Measurements from ENCODE around the gene DPF3.

DPF3 gene

GRCh38 chr14:72726444-72726843 is 167.5 kb downstream of the DPF3 start:
- CTCF ChIA-PET: no interaction called here
- POLR2A ChIA-PET: no interaction called here
- no peak for DNase-seq (ENCODE audit: extremely low spot score)
- no peak for TF ChIP-seq NFRKB (IDR thresholded peaks at IDR 0.05)
- no peak for TF ChIP-seq FOXA1 (IDR thresholded peaks at IDR 0.05)
- TF ChIP-seq BHLHE40 (IDR thresholded peaks at IDR 0.05; ENCODE audit: borderline replicate concordance): no peak
- no peak for TF ChIP-seq PKNOX1 (IDR thresholded peaks at IDR 0.05)
- TF ChIP-seq CTBP1 (IDR thresholded peaks at IDR 0.05; ENCODE audit: borderline replicate concordance): no peak
- TF ChIP-seq LEF1 (IDR thresholded peaks at IDR 0.05; ENCODE audit: borderline replicate concordance): no peak
- no peak for TF ChIP-seq ARNT (IDR thresholded peaks at IDR 0.05)
- no peak for TF ChIP-seq FOXK2 (IDR thresholded peaks at IDR 0.05)
- TF ChIP-seq TARDBP (IDR thresholded peaks at IDR 0.05): no peak
- TF ChIP-seq ELF4 (IDR thresholded peaks at IDR 0.05): no peak
- TF ChIP-seq FOXM1 (IDR thresholded peaks at IDR 0.05; ENCODE audit: borderline replicate concordance): no peak

GRCh38 chr14:72723858-72724530 is 169.9 kb downstream of the DPF3 start:
- TF ChIP-seq ZNF384 (IDR thresholded peaks at IDR 0.05) (no peak), ELF4 (IDR thresholded peaks at IDR 0.05) (no peak), CTBP1 (IDR thresholded peaks at IDR 0.05; ENCODE audit: borderline replicate concordance) (no peak), PKNOX1 (IDR thresholded peaks at IDR 0.05) (no peak), FOXA1 (IDR thresholded peaks at IDR 0.05) (no peak), HDGF (IDR thresholded peaks at IDR 0.05; ENCODE audit: borderline replicate concordance) (no peak), LEF1 (IDR thresholded peaks at IDR 0.05; ENCODE audit: borderline replicate concordance) (no peak)
- ChIA-PET CTCF (no interaction called here), POLR2A (no interaction called here)
- DNase-seq (ENCODE audit: extremely low spot score): no peak

GRCh38 chr14:72722201-72722785 is 171.6 kb downstream of the DPF3 start:
- no peak for TF ChIP-seq SP1 (IDR thresholded peaks at IDR 0.05)
- TF ChIP-seq SUZ12 (IDR thresholded peaks at IDR 0.05): no peak
- no peak for TF ChIP-seq ZNF384 (IDR thresholded peaks at IDR 0.05)
- TF ChIP-seq NFRKB (IDR thresholded peaks at IDR 0.05): no peak
- no peak for TF ChIP-seq PKNOX1 (IDR thresholded peaks at IDR 0.05)
- ChIA-PET POLR2A (no interaction called here), CTCF (interaction anchor here (0.6 kb wide), 1 partner anchor 181 kb away, joined by 3 read pairs; no protein-coding TSS in a partner anchor)
- no peak for DNase-seq (ENCODE audit: extremely low spot score)

- POLR2A ChIA-PET: no interaction called here
- TF ChIP-seq PKNOX1 (IDR thresholded peaks at IDR 0.05): no peak
- TF ChIP-seq FOXM1 (IDR thresholded peaks at IDR 0.05; ENCODE audit: borderline replicate concordance): no peak
- CTCF ChIA-PET: no interaction called here
- no peak for DNase-seq (ENCODE audit: extremely low spot score)
Observed at GRCh38 chr14:72721083-72721482, 172.8 kb downstream of the DPF3 start.

- ChIA-PET POLR2A (no interaction called here), CTCF (interaction anchor here (0.6 kb wide), 1 partner anchor 425 kb away, joined by 3 read pairs; no protein-coding TSS in a partner anchor)
- DNase-seq (ENCODE audit: extremely low spot score): no peak
- TF ChIP-seq SP1 (IDR thresholded peaks at IDR 0.05) (no peak), LEF1 (IDR thresholded peaks at IDR 0.05; ENCODE audit: borderline replicate concordance) (no peak)
Observed at GRCh38 chr14:72717220-72717619, 176.7 kb downstream of the DPF3 start.

GRCh38 chr14:72716476-72716875 is 177.4 kb downstream of the DPF3 start:
- TF ChIP-seq SUZ12 (IDR thresholded peaks at IDR 0.05): no peak
- TF ChIP-seq FOXK2 (IDR thresholded peaks at IDR 0.05): no peak
- no peak for TF ChIP-seq BHLHE40 (IDR thresholded peaks at IDR 0.05; ENCODE audit: borderline replicate concordance)
- no peak for TF ChIP-seq LEF1 (IDR thresholded peaks at IDR 0.05; ENCODE audit: borderline replicate concordance)
- TF ChIP-seq L3MBTL2 (conservative IDR thresholded peaks at IDR 0.05): no peak
- no peak for TF ChIP-seq SP1 (IDR thresholded peaks at IDR 0.05)
- TF ChIP-seq FOXA1 (IDR thresholded peaks at IDR 0.05): no peak
- no peak for TF ChIP-seq ELF4 (IDR thresholded peaks at IDR 0.05)
- no peak for TF ChIP-seq HDGF (IDR thresholded peaks at IDR 0.05; ENCODE audit: borderline replicate concordance)
- no peak for TF ChIP-seq ARNT (IDR thresholded peaks at IDR 0.05)
- TF ChIP-seq FOXM1 (IDR thresholded peaks at IDR 0.05; ENCODE audit: borderline replicate concordance): no peak
- TF ChIP-seq TARDBP (IDR thresholded peaks at IDR 0.05): no peak
- DNase-seq (ENCODE audit: extremely low spot score): no peak
- ChIA-PET CTCF (interaction anchor here (0.6 kb wide), 1 partner anchor 425 kb away, joined by 3 read pairs; no protein-coding TSS in a partner anchor), POLR2A (no interaction called here)

All from HEK293T (cell line).